SW 1271 (cell line): ENCODE measurements around the gene DBX1.
A peak's percentile ranks its signal among the peaks of the same experiment; 100 is the strongest.

Source experiments
- DNase-seq, 2 experiments: peaks; one replicate each; lab custom pipeline; 2025; lab: John Stamatoyannopoulos, UW

The DBX1 gene

DNA sequence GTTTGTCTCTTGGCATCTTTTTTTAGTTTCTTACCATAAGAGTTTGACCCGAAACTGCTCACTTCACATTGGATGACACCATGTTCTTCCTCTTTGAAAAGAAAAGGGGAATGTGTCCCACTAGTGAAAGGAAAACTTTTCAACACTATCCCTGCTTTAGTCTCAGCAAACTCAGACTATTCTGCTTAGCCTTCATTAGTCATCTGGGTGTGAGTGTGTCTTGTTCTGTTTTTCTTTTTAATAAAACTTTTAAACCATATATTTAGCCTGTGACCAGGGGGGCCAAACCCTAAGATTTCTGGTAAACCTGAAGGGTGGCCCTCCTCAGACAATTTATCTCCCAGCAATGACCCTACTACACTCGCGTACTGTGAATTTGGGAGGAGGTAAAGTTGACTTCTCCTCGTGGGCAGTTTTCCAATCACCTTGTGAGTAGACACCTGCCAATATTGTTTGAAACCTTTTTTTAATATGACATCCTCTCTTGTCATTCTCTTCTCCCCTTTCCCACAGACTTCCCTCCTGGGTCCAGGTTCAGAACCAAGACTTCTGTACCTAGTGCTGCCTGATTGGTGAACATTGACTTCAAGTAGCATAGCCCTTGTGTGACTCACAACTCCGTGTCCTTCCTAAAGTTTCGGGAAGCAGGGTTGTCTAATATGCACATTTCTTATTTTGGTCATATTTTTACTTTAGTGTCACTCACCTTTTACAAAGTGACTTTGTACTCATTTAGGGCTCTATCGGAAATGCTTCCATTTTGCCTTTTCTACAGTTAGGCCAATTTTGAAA is 39.9 kb downstream of the DBX1 start:
- DNase-seq = no peak

DNA sequence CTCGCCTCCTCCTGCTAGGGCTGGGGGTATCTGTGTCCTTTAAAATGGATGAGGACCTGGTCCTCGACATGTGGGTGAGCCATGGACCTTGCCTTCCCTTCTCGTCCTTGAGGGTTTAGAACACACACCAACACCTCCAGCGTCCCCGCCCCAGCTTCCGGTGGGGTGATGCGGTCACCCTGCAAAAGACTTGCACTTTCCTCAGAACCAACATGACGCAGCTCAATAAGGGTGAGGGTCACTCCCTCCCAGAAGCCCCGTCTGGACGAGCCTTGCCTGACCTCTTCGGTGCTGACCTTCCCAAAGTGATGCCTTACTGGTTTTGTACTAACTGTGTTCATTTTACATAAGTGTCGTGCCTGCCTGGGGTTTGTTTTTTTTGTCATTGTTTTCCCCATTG is 41.0 kb downstream of the DBX1 start:
- DNase-seq = no peak

DNA sequence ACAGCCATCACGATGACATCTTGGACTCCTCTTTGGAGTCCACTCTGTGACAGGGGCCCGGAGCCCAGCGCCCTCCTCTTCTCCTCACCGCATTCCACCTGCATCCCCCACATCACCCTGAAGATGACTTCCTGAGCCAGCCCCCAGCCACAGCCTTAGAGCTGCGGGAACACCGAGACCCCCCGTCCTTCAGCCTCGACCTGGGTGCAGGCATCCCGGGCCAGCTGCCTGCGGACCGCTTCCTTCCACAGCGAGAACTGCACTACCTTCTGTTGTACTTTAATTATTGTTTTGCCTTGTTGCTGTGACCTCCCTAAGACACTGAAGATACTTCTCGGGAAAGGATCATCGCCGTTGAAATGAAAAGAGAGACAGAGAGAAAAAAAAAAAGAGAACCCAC is 42.1 kb downstream of the DBX1 start:
- no peak for DNase-seq

DNA sequence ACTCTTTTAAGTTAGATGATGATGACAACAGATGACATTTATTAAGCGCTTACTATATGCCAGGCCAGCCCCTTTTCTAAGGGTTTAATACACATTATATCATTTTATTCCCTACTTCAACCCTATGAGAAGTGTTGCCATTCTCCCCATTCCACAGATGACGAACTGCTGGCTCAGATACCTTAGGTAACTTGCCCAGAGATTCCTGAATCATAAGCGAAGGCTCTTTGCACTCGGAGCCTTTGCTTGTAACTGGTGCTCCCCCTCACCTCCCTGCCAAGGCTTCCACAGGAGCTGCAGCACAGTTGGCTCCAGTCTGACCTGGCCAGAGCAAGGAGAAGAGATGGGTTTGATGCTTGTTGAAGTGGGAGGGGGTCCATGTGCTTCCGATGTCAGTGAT is 43.0 kb downstream of the DBX1 start:
- DNase-seq = no peak

DNA sequence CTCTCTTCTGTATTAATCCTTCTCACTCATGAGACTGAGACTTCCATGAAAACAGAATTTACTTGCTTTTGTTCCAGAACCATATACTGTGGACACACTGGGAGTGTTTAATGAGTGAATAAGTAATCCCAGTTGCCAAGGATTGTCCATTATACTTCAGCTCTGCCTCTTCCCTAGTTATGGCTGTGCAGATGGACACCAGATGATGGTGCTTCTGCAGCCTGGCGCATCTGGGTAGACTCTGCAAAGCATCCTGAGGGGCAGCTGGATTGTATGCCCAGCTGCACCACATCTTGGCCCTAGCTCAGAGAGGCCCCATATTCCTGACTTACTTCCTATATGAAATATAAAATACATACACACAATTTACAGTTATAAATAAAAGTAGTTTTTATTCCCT is 43.5 kb downstream of the DBX1 start:
- DNase-seq = no peak

DNA sequence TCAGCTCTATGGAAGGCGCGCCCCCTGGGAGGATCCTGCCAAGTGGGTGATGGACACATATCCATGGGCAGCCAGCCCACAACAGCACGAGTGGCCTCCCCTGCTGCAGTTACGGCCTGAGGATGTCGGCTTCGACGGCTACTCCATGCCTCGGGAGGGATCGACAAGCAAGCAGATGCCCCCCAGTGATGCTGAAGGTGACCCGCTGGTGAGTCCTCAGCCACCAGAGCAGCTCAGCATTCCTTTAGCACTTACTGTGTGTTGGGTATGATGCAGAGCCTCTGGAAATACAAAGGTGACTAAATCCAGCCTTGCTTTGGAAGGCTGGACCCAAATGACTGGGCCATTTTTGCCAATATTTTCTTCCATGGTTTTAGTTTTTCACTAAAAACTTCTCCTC is 45.7 kb downstream of the DBX1 start:
- DNase-seq = no peak

DNA sequence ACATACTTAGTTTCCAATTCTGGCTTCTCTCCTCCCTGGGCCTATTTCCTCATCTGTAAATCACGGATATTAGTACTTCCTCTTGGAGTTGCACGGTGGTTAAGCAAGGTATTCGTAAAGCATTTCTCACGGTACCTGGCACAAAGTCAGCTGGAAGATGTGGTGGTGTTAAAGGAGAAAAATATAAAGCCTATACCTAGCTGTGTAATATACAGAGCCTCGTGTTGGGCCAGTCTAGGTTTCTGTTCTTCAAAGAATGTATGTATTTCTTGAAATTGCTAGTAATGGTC is 47.2 kb downstream of the DBX1 start:
- DNase-seq = no peak

DNA sequence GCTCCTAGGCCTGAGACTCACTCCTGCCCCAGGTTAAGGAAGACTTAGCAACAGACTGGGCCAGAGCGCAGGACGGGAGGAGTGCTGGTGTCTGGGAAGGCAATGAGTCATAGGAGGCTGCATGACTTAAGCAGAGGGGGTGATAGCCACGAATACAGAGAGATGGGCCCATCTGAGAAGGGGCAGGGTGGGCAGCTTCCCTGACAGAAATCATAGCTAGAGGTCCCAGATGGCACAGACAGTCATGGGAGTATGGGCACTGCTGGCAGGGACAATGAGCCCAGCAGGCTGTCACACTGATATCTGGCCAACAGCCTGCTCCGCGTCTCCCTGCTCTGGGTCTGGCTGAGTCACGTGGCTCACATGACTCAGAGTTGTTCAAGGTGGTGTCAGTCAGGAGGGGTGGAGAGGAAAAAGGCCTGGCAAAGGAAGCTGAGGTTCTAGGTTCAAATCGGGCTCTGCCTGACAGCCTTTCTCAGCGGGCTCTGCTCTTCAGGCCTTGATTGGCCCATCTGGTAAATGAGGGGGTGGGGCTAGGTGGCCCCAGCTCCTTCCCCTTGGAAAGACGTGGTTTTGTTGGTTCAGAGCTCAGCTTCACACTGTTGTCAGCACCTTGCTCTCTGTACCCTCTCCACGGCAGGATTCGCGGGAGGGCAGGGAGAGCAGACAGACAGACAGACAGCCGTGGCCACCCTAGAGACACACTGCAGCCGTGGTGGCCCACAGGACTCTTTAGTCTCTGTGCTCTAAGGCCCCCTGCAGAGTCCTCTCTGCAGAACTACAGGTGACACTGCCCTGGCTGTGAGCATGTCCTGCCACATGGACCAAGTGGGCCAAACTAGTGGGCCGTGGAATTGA is 47.8 kb downstream of the DBX1 start:
- peak; percentile 36 to 90 for DNase-seq

DNA sequence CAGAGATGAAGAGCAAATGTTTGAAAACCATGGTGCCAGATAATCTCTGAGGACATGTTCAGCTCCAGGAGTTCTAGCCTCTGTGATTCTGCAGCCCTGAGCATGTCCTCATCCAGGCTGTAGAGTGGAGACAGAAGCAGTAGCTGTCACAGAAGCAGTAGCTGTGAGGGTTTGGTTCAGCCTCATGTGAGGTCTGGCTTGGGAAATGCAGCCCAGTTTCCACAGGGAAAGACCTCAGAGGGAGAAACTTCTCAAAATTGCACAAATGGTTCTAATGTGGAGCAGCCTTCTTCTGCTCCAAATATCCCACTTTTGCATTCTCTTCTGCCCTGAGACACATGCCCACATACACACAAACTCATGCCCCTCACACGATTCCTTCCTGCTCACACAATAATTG is 48.4 kb downstream of the DBX1 start:
- DNase-seq = no peak

DNA sequence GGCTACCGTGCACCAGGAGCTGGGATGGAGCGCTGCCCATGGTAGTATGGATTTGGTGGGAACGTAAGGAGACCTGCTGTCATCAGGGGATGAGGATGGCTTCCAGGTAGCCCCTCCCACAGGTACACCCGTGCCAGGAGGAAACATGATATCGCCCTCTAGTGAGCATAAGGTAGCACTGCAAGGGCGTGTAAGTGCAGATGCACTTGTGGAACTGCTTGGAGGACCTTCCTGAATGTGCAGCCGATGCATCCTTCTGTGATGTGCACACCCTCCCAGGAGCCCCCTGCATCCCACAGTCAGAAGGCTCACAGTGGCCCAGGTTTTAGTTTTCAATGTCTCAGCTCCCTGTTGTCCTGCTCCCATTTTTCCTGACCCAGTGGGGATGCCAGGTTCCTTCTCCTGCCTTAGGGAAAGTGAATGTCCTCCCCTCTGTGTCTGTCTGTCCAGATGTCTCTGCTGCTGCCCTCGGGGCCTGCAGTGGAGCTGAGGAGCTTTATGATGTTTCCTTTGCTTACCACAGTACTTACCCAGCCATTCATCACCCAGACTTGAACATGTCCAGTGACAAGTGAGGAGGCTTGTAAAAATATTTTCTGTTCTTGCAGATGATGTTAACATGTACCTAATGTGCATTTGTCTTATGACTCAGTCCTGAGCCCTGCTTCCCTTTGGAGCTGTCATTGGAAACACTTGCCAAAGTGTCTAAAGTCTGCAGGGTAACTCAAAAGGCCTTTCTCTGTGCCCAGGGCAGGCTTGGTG is 49.2 kb downstream of the DBX1 start:
- peak in 1 of 2 experiments; percentile 70 for DNase-seq

DNA sequence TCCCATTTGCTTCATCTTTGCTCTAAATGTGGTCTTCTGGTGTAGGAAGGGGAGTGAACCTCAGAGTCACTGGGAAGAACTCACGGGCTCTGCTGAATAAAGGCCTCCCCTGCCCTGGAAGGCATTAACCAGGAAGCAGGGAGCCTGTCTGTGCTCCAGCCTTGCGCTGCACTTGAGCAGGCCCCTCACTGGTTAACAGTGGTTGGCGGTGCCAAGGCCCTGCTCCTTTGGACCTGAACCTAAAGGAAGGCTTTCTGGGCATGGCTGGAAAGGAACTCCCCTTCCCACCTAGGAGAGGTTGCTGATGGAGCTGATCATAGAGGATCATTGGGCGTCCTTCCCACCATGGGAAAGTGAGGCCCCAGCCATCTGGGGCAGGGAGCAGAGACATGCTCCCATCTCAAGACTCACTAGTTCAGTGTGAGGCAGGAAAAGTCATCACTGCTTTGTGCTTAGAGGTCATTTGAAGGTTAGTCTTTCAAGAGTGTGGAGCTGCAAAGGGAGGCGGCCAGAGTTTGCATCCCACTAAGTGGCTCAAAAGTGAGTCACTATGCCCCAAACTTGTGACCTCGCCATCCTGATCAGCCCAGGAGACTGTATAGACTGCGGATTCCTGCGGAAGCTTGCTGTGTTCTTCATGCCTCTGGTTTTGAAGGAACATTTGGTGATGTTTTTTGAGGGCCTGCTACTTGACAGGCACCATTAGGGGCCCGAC is 50.4 kb downstream of the DBX1 start:
- DNase-seq = no peak
